ENCODE measurements around the gene IGHMBP2.

IGHMBP2 gene

GRCh38 chr11:68930991-68931855 is 27.5 kb downstream of the IGHMBP2 start:
- CTCF ChIA-PET, result no interaction called here
- POLR2A ChIA-PET (ENCODE audit: low non-redundant PET), result no interaction called here
- TF ChIP-seq CTCF (conservative IDR thresholded peaks at IDR 0.05; ENCODE audit: low read depth), result no peak
- no peak for DNase-seq (ENCODE audit: low spot score)
- no peak overlapping the region for H3K27ac ChIP-seq

- TF ChIP-seq CTCF (conservative IDR thresholded peaks at IDR 0.05; ENCODE audit: low read depth), result no peak
- DNase-seq (ENCODE audit: low spot score), result no peak
- POLR2A ChIA-PET (ENCODE audit: low non-redundant PET), result no interaction called here
- CTCF ChIA-PET, result no interaction called here
- no peak overlapping the region for H3K27ac ChIP-seq
Measured at GRCh38 chr11:68931911-68932310, 28.2 kb downstream of the IGHMBP2 start.

- no peak for TF ChIP-seq CTCF (conservative IDR thresholded peaks at IDR 0.05; ENCODE audit: low read depth)
- H3K27ac ChIP-seq, result 0 out of 2 replicates have a peak overlapping the region, but pooled peaks have one; percentile 2
- POLR2A ChIA-PET (ENCODE audit: low non-redundant PET), result no interaction called here
- no peak for DNase-seq (ENCODE audit: low spot score)
- CTCF ChIA-PET, result no interaction called here
Measured at GRCh38 chr11:68932358-68932757, 28.7 kb downstream of the IGHMBP2 start.

GRCh38 chr11:68932933-68933577 is 29.4 kb downstream of the IGHMBP2 start:
- TF ChIP-seq CTCF (conservative IDR thresholded peaks at IDR 0.05; ENCODE audit: low read depth), result no peak
- H3K27ac ChIP-seq, result 0 out of 2 replicates have a peak overlapping the region, but pooled peaks have one; percentile 2
- CTCF ChIA-PET, result no interaction called here
- no peak for DNase-seq (ENCODE audit: low spot score)
- POLR2A ChIA-PET (ENCODE audit: low non-redundant PET), result no interaction called here

GRCh38 chr11:68933605-68934320 is 30.1 kb downstream of the IGHMBP2 start:
- TF ChIP-seq CTCF (conservative IDR thresholded peaks at IDR 0.05; ENCODE audit: low read depth), result no peak
- 0 out of 2 replicates have a peak overlapping the region, but pooled peaks have one; percentile 6 for H3K27ac ChIP-seq
- POLR2A ChIA-PET (ENCODE audit: low non-redundant PET), result no interaction called here
- CTCF ChIA-PET, result no interaction called here
- DNase-seq (ENCODE audit: low spot score), result no peak

- DNase-seq (ENCODE audit: low spot score), result no peak
- ChIA-PET POLR2A (ENCODE audit: low non-redundant PET) (no interaction called here), CTCF (no interaction called here)
- H3K27ac ChIP-seq, result 0 out of 2 replicates have a peak overlapping the region, but pooled peaks have one; percentile 6
- no peak for TF ChIP-seq CTCF (conservative IDR thresholded peaks at IDR 0.05; ENCODE audit: low read depth)
Measured at GRCh38 chr11:68934321-68934645, 30.6 kb downstream of the IGHMBP2 start.
